Epidermal melanocyte (primary cell): ENCODE data around the gene SLC40A1.
A peak's percentile ranks its signal among the peaks of the same experiment; 100 is the strongest.
"Not testable (repeated sequence)": the region's sequence is repeated elsewhere in the genome, so short reads cannot be mapped to it uniquely, and the experiment has no call there.

Source experiments
- DNase-seq: peaks from one replicate; pipeline ENCODE4 v3.0.0; 2011; ENCODE audit warnings: low spot score; ENCODE audit not compliant: insufficient read length

Gene SLC40A1, protein sequence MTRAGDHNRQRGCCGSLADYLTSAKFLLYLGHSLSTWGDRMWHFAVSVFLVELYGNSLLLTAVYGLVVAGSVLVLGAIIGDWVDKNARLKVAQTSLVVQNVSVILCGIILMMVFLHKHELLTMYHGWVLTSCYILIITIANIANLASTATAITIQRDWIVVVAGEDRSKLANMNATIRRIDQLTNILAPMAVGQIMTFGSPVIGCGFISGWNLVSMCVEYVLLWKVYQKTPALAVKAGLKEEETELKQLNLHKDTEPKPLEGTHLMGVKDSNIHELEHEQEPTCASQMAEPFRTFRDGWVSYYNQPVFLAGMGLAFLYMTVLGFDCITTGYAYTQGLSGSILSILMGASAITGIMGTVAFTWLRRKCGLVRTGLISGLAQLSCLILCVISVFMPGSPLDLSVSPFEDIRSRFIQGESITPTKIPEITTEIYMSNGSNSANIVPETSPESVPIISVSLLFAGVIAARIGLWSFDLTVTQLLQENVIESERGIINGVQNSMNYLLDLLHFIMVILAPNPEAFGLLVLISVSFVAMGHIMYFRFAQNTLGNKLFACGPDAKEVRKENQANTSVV

DNA sequence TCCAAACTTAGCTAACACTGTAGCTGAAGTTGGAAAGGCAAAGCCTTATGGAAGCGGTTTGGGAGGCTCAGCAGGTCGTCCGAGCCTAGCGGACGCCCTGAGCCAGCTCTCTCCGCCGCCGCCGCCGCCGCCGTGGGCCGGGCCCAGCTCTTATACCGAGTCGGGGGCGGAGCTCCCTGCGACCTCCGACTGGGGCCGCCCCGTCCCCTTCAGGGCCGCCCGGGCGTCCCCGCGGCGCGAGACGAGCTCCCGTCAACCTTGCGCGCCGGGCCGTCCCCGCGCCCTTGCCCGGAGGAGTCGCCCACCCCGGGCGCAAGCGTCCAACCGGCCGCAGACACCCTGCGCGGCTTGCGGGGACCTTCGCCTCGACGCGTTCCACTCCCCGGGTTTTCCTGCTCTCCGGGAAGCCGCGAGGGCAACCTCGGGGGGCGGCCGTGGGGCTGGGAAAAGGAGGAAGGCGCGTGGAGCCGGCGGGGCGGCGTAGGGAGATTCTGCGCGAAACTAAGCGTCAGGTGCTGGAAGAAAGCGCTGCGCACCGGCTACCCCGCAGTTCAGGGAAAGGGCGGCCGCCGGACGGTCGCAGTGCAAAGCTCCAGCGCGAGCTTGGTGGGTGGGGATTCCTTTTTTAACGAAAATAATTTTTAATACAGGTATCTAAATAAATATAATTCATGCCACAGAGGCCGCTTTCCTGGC is at the start of gene SLC40A1:
SLC40A1 (minus strand) TSS at position 129 of the 696 bp plus-strand sequence. CDS start 326 bp downstream, outside the sequence.
- DNase-seq, result peak; percentile 25

- DNase-seq, result no peak
Observed at GRCh38 chr2:189629531-189630453, 49.2 kb upstream of the SLC40A1 start.

GRCh38 chr2:189628817-189629530 is 48.4 kb upstream of the SLC40A1 start:
- no peak for DNase-seq

DNA sequence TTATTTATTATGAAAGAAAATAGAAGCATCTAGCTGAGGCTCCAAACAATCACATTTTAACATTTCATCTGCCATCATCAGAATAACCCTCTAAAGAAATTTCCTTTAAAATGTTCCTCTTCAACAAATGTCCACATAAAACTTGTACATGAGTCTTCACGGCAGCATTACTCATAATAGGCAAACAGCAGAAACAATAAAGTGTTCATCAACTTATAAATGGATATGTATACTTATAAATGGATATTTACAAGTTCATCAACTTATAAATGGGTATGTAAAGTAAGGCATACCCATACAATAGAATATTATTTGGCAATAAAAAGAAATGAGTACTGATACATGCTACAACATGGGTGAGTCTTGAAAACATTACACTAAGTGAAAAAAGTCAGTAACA is 47.2 kb upstream of the SLC40A1 start:
- no peak for DNase-seq

- no peak for DNase-seq
Observed at GRCh38 chr2:189625636-189626035, 45.0 kb upstream of the SLC40A1 start.

DNA sequence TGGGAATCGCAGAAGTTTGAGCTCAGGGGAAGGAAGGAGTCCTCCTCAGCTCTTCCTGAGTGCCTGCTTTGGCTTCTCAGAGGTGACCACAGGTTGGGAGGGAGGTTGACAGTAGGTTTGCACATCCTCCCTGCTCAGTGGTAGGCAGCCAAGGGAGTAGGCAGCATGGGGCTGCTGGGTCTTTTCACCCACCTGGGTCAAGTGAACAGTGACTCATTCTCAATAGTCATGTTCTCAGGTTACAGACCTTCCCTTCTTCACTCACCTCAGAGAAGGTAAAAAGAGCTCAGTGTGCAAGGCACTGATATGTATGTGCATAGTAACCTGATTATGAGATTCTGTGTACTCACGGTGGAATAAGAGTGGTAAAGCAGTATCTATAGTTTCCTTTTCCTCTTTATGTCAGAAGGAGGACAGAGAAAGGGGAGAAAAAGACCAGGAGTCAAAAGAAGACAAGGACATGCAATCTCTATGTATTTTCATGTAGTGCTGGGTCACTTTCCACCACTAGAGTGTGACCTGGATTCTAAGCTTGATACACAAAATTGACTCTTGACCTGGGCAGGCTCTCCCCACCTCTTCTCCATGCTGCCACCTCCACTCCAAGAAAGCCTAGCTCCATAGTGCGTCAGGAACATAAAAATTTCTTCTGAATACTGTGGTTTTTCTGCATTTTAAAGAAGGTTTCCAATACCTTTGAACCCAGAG is 44.2 kb upstream of the SLC40A1 start:
- DNase-seq, result no peak

GRCh38 chr2:189623049-189623448 is 42.5 kb upstream of the SLC40A1 start:
- no peak for DNase-seq

DNA sequence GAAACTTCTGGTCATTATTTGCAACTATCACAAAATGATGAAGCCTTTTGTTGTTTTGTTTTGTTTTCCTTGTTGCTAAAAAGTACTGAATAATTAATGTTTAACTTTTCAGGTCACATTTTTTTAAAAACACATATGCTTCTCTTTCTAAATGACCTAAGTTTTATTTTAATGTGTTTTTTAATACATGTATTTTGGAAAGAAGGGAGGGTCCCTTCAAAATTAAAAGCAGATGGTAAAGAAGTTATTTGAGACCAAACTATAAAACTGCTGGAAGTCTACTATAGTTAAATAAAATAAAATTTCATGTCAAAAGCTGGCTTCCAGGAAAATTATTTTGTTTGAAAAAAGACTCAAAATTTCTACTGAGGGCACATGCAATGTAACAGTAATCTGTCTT is 41.2 kb upstream of the SLC40A1 start:
- DNase-seq, result no peak

DNA sequence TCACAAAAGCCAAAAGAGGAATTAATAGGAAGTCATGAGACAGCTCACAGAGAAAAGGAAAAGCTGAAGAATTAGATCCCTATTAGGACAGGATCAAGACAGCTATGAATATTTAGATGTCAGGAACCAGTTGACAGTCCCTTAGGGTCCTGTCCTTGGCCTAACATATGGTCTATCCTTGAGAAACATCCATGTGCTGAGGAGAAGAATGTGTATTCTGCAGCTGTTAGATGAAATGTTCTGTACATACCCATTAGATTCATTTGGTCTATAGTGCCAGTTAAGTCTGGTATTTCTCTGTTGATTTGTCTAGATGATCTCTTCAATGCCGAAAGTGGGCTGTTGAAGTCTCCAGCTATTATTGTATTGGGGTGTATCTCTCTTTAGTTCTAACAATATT is 37.6 kb upstream of the SLC40A1 start:
- no peak for DNase-seq

GRCh38 chr2:189614585-189614984 is 34.0 kb upstream of the SLC40A1 start:
- no peak for DNase-seq

- DNase-seq, result no peak
Observed at GRCh38 chr2:189613650-189614420, 33.2 kb upstream of the SLC40A1 start.

DNA sequence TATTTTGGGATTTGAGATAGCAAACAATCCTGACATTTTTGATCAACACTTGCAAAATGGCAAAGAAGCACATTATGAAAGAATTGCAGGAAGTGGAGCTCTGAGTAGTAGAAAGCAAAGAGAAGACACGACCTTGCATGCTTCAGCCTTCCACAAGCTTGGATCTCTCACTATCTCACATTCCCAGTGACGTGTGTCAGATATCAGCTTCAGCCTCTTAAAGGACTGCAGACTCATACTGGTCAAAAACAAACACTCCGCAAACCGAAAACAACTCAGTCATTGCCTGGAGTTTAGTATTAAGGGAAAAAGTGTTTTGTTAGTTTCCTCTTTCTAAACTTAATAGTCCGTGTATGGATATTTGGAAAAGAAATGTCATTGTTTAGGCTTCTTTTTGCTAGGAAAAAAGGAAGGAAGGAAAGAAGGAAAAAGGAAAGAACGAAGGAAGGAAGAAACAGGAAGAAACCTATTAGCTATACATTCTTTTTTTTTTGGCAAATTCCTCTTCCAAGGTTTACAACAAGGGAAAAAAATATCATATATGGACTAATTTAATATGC is 32.6 kb upstream of the SLC40A1 start:
- no peak for DNase-seq

- no peak for DNase-seq
Observed at GRCh38 chr2:189610700-189611099, 30.1 kb upstream of the SLC40A1 start.

- DNase-seq, result no peak
Observed at GRCh38 chr2:189609853-189610252, 29.3 kb upstream of the SLC40A1 start.

- DNase-seq, result no peak
Observed at GRCh38 chr2:189609423-189609816, 28.8 kb upstream of the SLC40A1 start.

DNA sequence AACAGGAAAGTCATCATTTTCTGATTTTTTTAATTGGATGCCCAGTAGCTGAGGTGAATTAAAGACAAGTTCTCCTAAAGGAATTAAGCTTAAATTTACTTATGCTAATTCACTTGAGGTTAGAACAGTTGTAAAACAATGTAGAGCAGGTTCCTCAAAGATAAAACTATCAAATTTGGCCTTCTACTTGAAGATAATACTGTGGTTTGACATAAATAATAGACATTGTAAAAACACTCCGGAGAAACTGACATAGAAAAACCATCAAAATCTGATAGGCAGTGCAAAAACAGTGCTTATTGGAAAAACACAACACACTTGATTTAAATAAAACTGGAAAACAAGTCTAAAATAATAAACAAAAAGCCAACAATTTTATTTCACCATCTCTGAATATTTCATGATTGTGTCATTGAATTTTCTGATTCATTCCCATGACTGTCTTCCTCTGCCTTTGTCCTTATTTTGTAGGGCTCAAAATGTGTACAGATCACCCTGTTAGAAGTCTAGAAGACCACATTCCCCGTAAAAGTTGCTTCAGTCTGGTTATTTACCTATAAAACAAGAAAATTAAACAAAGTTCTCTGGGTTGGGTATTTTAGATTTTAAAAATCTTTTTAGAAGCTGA is 28.3 kb upstream of the SLC40A1 start:
- DNase-seq, result no peak

DNA sequence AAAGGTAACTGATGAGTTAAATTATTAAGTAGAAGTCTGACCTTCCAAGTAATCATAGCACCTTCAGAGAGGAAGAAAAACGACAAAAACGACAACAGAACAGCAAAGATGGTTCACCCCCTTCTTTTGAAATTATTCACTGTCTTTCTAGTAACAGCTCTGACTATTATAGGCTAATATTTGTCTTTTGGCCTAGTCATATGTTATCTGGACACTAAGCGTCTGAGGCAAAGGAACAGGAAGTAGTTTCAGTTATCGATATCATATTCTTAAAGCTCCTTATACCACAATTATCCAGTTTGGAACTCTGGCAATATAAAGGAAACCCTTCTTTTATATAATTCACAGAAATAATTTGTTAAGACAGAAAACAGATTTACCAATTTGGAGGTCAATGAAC is 27.6 kb upstream of the SLC40A1 start:
- DNase-seq, result no peak

GRCh38 chr2:189602233-189602632 is 21.6 kb upstream of the SLC40A1 start:
- no peak for DNase-seq

DNA sequence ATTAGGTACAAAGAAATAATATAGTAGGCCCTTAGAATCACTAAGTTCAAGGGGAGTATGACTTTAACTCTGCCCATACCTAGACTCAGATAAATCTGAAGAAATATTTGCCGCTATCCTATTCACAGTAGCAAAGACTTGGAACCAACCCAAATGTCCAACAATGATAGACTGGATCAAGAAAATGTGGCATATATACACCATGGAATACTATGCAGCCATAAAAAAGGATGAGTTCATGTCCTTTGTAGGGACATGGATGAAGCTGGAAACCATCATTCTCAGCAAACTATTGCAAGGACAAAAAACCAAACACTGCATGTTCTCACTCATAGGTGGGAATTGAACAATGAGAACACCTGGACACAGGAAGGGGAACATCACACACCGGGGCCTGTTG is 21.1 kb upstream of the SLC40A1 start:
- DNase-seq, result not testable (repeated sequence)
